Measurements from ENCODE around the gene ZNF544. TPM values are rescaled to one million over a fixed set of nuclear protein-coding genes. Genes with fewer than 3 reads are reported as not detected.
A peak's percentile ranks its signal among the peaks of the same experiment; 100 is the strongest.

The ZNF544 gene
- total RNA-seq, result 25.2 TPM
- long read RNA-seq, partial matches to known transcripts, result 5 of 13 reads
- long read RNA-seq, other reads (novel, unspliced or antisense), result 7 of 13 reads

- DNase-seq (ENCODE audit: low spot score), result peak; percentile 92
These were observed at the start of gene ZNF544 for GRCh38 chr19:58228585-58229254. Gene ZNF544 (plus strand): TSS chr19:58228914. CDS start chr19:58244024, 15,110 bp downstream.

GRCh38 chr19:58181902-58182576, 46.7 kb upstream of the ZNF544 start:
- DNase-seq (ENCODE audit: low spot score), result no peak

GRCh38 chr19:58182577-58182988, 46.1 kb upstream of the ZNF544 start:
- no peak for DNase-seq (ENCODE audit: low spot score)

GRCh38 chr19:58182989-58183816, 45.5 kb upstream of the ZNF544 start, which contains the start of gene ZNF274:
Gene ZNF274 (plus strand): TSS chr19:58183061. CDS start chr19:58183966, 905 bp downstream.
- DNase-seq (ENCODE audit: low spot score), result peak; percentile 97

GRCh38 chr19:58183817-58184215, 44.9 kb upstream of the ZNF544 start:
- DNase-seq (ENCODE audit: low spot score), result peak; percentile 90

- DNase-seq (ENCODE audit: low spot score), result no peak
These were observed 31.7 kb upstream of the ZNF544 start for GRCh38 chr19:58196901-58197616.

GRCh38 chr19:58203814-58204475, 24.8 kb upstream of the ZNF544 start:
- DNase-seq (ENCODE audit: low spot score), result no peak

- DNase-seq (ENCODE audit: low spot score), result no peak
These were observed 24.1 kb upstream of the ZNF544 start for GRCh38 chr19:58204566-58204965.

- no peak for DNase-seq (ENCODE audit: low spot score)
These were observed 19.1 kb upstream of the ZNF544 start for GRCh38 chr19:58209577-58209976.

- no peak for DNase-seq (ENCODE audit: low spot score)
These were observed 16.2 kb upstream of the ZNF544 start for GRCh38 chr19:58212336-58213074.

GRCh38 chr19:58213075-58213369, 15.7 kb upstream of the ZNF544 start:
- no peak for DNase-seq (ENCODE audit: low spot score)

- DNase-seq (ENCODE audit: low spot score), result no peak
These were observed 11.6 kb upstream of the ZNF544 start for GRCh38 chr19:58217069-58217481.

GRCh38 chr19:58217607-58218391, 10.9 kb upstream of the ZNF544 start:
- DNase-seq (ENCODE audit: low spot score), result no peak

GRCh38 chr19:58218899-58219298, 9.8 kb upstream of the ZNF544 start:
- no peak for DNase-seq (ENCODE audit: low spot score)

GRCh38 chr19:58227964-58228584, 640 bp upstream of the ZNF544 start:
- no peak for DNase-seq (ENCODE audit: low spot score)

- DNase-seq (ENCODE audit: low spot score), result no peak
These were observed 533 bp downstream of the ZNF544 start for GRCh38 chr19:58229255-58229639.

- DNase-seq (ENCODE audit: low spot score), result no peak
These were observed 8.6 kb downstream of the ZNF544 start for GRCh38 chr19:58237324-58237723.

GRCh38 chr19:58243351-58243750, 14.6 kb downstream of the ZNF544 start:
- DNase-seq (ENCODE audit: low spot score), result no peak

GRCh38 chr19:58248886-58249285, 20.2 kb downstream of the ZNF544 start:
- DNase-seq (ENCODE audit: low spot score), result no peak
